ENCODE data around the gene SLC35F4.

SLC35F4 gene

DNA sequence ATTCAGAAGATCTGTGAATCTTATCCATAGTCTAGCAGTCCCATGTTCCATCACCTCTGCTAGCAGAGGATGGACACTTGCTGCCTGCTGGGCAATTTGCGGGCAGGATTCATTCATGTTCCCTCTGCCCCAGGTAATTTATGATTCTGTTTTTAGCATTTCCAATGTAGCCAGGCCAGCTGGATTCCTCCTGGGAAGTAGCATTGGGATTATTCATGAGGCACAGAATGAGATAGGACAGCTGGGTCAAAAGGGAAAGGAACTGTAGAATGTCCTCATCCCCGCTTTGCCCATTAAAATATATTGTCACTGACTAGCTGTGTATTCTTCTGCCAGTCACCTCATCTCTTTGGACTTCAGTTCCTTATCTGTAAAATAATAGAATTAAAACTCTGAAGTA, 68.7 kb downstream of the SLC35F4 start:
- H3K4me3 ChIP-seq (ENCODE audit: low read length, poor library complexity, severe bottlenecking), result no peak overlapping the region
- no peaks in the 10 kb centered on the region for H3K27me3 ChIP-seq (ENCODE audit: insufficient read depth, low read length, poor library complexity, severe bottlenecking)
- no peak overlapping the region for H2AFZ ChIP-seq (ENCODE audit: low read length)
- H3K36me3 ChIP-seq (ENCODE audit: insufficient read depth, low read length), result no peaks in the 10 kb centered on the region
- H3K4me2 ChIP-seq (ENCODE audit: low read depth, low read length, poor library complexity, severe bottlenecking), result no peak overlapping the region
- no peak for TF ChIP-seq CTCF (conservative IDR thresholded peaks at IDR 0.05; ENCODE audit: low read length)
- no peak for TF ChIP-seq EZH2phosphoT487 (IDR thresholded peaks at IDR 0.05; ENCODE audit: borderline replicate concordance)
- no peak overlapping the region for H3K9ac ChIP-seq (ENCODE audit: low read depth, low read length, poor library complexity, severe bottlenecking)
- H3K4me1 ChIP-seq (ENCODE audit: insufficient read depth, low read length, poor library complexity, severe bottlenecking), result no peaks in the 10 kb centered on the region
- no peaks in the 10 kb centered on the region for H4K20me1 ChIP-seq (ENCODE audit: insufficient read depth, low read length, poor library complexity, severe bottlenecking)
- no peaks in the 10 kb centered on the region for H3K79me2 ChIP-seq (ENCODE audit: insufficient read depth, low read length)
- H3K9me3 ChIP-seq (ENCODE audit: insufficient read depth, low read depth, low read length), result no peaks in the 10 kb centered on the region; the same call in 1 of the 2 replicates
- H3K9me2 ChIP-seq (replicated peaks; ENCODE audit: low read depth, low read length), result no peaks in the 10 kb centered on the region
- no peaks in the 10 kb centered on the region for H3F3A ChIP-seq (ENCODE audit: low read depth)

GRCh38 chr14:57796556-57796955, 69.3 kb downstream of the SLC35F4 start:
- H3K4me3 ChIP-seq (ENCODE audit: low read length, poor library complexity, severe bottlenecking), result no peak overlapping the region
- H3K27me3 ChIP-seq (ENCODE audit: insufficient read depth, low read length, poor library complexity, severe bottlenecking), result no peaks in the 10 kb centered on the region
- H4K20me1 ChIP-seq (ENCODE audit: insufficient read depth, low read length, poor library complexity, severe bottlenecking), result no peaks in the 10 kb centered on the region
- no peak overlapping the region for H3K4me2 ChIP-seq (ENCODE audit: low read depth, low read length, poor library complexity, severe bottlenecking)
- H3K79me2 ChIP-seq (ENCODE audit: insufficient read depth, low read length), result no peaks in the 10 kb centered on the region
- no peaks in the 10 kb centered on the region; the same call in 1 of the 2 replicates for H3K9me3 ChIP-seq (ENCODE audit: insufficient read depth, low read depth, low read length)
- no peaks in the 10 kb centered on the region for H3K36me3 ChIP-seq (ENCODE audit: insufficient read depth, low read length)
- TF ChIP-seq CTCF (conservative IDR thresholded peaks at IDR 0.05; ENCODE audit: low read length) (no peak), EZH2phosphoT487 (IDR thresholded peaks at IDR 0.05; ENCODE audit: borderline replicate concordance) (no peak)
- H3K4me1 ChIP-seq (ENCODE audit: insufficient read depth, low read length, poor library complexity, severe bottlenecking), result no peaks in the 10 kb centered on the region
- no peak overlapping the region for H2AFZ ChIP-seq (ENCODE audit: low read length)
- H3K9me2 ChIP-seq (replicated peaks; ENCODE audit: low read depth, low read length), result no peaks in the 10 kb centered on the region
- H3K9ac ChIP-seq (ENCODE audit: low read depth, low read length, poor library complexity, severe bottlenecking), result no peak overlapping the region
- H3F3A ChIP-seq (ENCODE audit: low read depth), result no peaks in the 10 kb centered on the region

GRCh38 chr14:57785058-57785457, 80.8 kb downstream of the SLC35F4 start:
- H3K4me2 ChIP-seq (ENCODE audit: low read depth, low read length, poor library complexity, severe bottlenecking), result no peak overlapping the region
- H3K9me3 ChIP-seq (ENCODE audit: insufficient read depth, low read depth, low read length), result no peaks in the 10 kb centered on the region
- H3K27me3 ChIP-seq (ENCODE audit: insufficient read depth, low read length, poor library complexity, severe bottlenecking), result no peaks in the 10 kb centered on the region
- no peaks in the 10 kb centered on the region for H4K20me1 ChIP-seq (ENCODE audit: insufficient read depth, low read length, poor library complexity, severe bottlenecking)
- no peaks in the 10 kb centered on the region for H3K36me3 ChIP-seq (ENCODE audit: insufficient read depth, low read length)
- H3K9ac ChIP-seq (ENCODE audit: low read depth, low read length, poor library complexity, severe bottlenecking), result no peak overlapping the region
- no peaks in the 10 kb centered on the region for H3K4me1 ChIP-seq (ENCODE audit: insufficient read depth, low read length, poor library complexity, severe bottlenecking)
- no peaks in the 10 kb centered on the region for H3F3A ChIP-seq (ENCODE audit: low read depth)
- H3K9me2 ChIP-seq (replicated peaks; ENCODE audit: low read depth, low read length), result no peaks in the 10 kb centered on the region
- TF ChIP-seq CTCF (conservative IDR thresholded peaks at IDR 0.05; ENCODE audit: low read length), result no peak
- no peak for TF ChIP-seq EZH2phosphoT487 (IDR thresholded peaks at IDR 0.05; ENCODE audit: borderline replicate concordance)
- no peak overlapping the region for H2AFZ ChIP-seq (ENCODE audit: low read length)
- no peak overlapping the region for H3K4me3 ChIP-seq (ENCODE audit: low read length, poor library complexity, severe bottlenecking)
- no peaks in the 10 kb centered on the region for H3K79me2 ChIP-seq (ENCODE audit: insufficient read depth, low read length)
